Embryonic facial prominence (tissue), 1 donor: ENCODE results near the gene RBM7.
A peak's percentile ranks its signal among the peaks of the same experiment; 100 is the strongest.

Experiments
- DNase-seq: peaks from one replicate; pipeline ENCODE4 v3.0.0-alpha.2; 2016; ENCODE audit errors: extremely low spot score

Gene RBM7

GRCh38 chr11:114400216-114400914 is at the start of gene RBM7, which contains the start of gene C11orf71:
Gene RBM7, plus strand, starts transcription at chr11:114400666. Its CDS starts 6 bp downstream, at chr11:114400672.
Gene C11orf71, minus strand, starts transcription at chr11:114400511. Its CDS starts 180 bp downstream, at chr11:114400331.
- peak; percentile 91 for DNase-seq

- no peak for DNase-seq
Observed at GRCh38 chr11:114353443-114353842, 47.0 kb upstream of the RBM7 start.

- peak; percentile 34 for DNase-seq
Observed at GRCh38 chr11:114354076-114354475, 46.4 kb upstream of the RBM7 start.

- DNase-seq: no peak
Observed at GRCh38 chr11:114358716-114359115, 41.8 kb upstream of the RBM7 start.

GRCh38 chr11:114359342-114359741 is 41.1 kb upstream of the RBM7 start:
- no peak for DNase-seq

GRCh38 chr11:114362326-114362725 is 38.1 kb upstream of the RBM7 start:
- DNase-seq: no peak

- no peak for DNase-seq
Observed at GRCh38 chr11:114362958-114363357, 37.5 kb upstream of the RBM7 start.

GRCh38 chr11:114366331-114367243 is 33.9 kb upstream of the RBM7 start:
- DNase-seq: no peak

- DNase-seq: no peak
Observed at GRCh38 chr11:114367244-114367957, 33.1 kb upstream of the RBM7 start.

- no peak for DNase-seq
Observed at GRCh38 chr11:114368918-114369680, 31.4 kb upstream of the RBM7 start.

GRCh38 chr11:114375052-114375451 is 25.4 kb upstream of the RBM7 start:
- no peak for DNase-seq

GRCh38 chr11:114377612-114378267 is 22.7 kb upstream of the RBM7 start:
- DNase-seq: no peak

- no peak for DNase-seq
Observed at GRCh38 chr11:114379394-114380069, 20.9 kb upstream of the RBM7 start.

- DNase-seq: no peak
Observed at GRCh38 chr11:114382509-114382908, 18.0 kb upstream of the RBM7 start.

- no peak for DNase-seq
Observed at GRCh38 chr11:114384487-114384886, 16.0 kb upstream of the RBM7 start.

GRCh38 chr11:114386131-114386530 is 14.3 kb upstream of the RBM7 start:
- no peak for DNase-seq

- DNase-seq: no peak
Observed at GRCh38 chr11:114386545-114386944, 13.9 kb upstream of the RBM7 start.

- DNase-seq: no peak
Observed at GRCh38 chr11:114392735-114393667, 7.5 kb upstream of the RBM7 start.

- no peak for DNase-seq
Observed at GRCh38 chr11:114395736-114396135, 4.7 kb upstream of the RBM7 start.
